Measurements from ENCODE around the gene ACKR2. TPM values are rescaled to one million over a fixed set of nuclear protein-coding genes. Genes with fewer than 3 reads are reported as not detected.

ACKR2 gene
- total RNA-seq, 1 experiment from 2014 or later, result not detected

GRCh38 chr3:42852441-42852840, 43.2 kb downstream of the ACKR2 start:
- H4K5ac ChIP-seq (ENCODE audit: insufficient read length, low read depth, low read length), result no peak overlapping the region
- H4K20me1 ChIP-seq (ENCODE audit: control insufficient read depth, insufficient read depth, insufficient read length), result no peaks in the 10 kb centered on the region
- WGBS (ENCODE audit: extremely low coverage, insufficient read length, low lambda C conversion rate), result no CpG with 5 or more reads among the region's 2 CpGs
- H2BK5ac ChIP-seq (ENCODE audit: insufficient read length, low read length), result no peak overlapping the region
- no peak overlapping the region for H3K14ac ChIP-seq (ENCODE audit: insufficient read depth, low read length)
- H2BK20ac ChIP-seq (ENCODE audit: low read depth, low read length, poor library complexity, severe bottlenecking), result no peak overlapping the region
- Mint-ChIP-seq H3K4me3 (no peak overlapping the region), H3K36me3 (ENCODE audit: insufficient read depth in 1 of 3, low read depth in 3 of 3) (no peaks in the 10 kb centered on the region), H3K4me1 (peaks cover 7 to 8% of the 10 kb centered on the region in 2 experiments), H3K27me3 (ENCODE audit: low read depth) (peaks cover 1% of the 10 kb centered on the region; the same call in 1 of the 2 replicates), H3K9me3 (peaks cover 0 to 3% of the 10 kb centered on the region in 2 experiments; a peak in 1 of 5 replicates), H3K27ac (peak overlapping the region in 1 of 3 experiments; percentile 37; a peak in 1 of 7 replicates)
- H3T11ph ChIP-seq (ENCODE audit: low read length), result no peak overlapping the region
- no peak overlapping the region for H4K91ac ChIP-seq (ENCODE audit: insufficient read length, low read depth, low read length)
- H2AK5ac ChIP-seq (ENCODE audit: insufficient read length, low read length), result no peak overlapping the region
- no peak overlapping the region for H3K27ac ChIP-seq (ENCODE audit: insufficient read length, low read depth, low read length)
- no peak overlapping the region for H2AFZ ChIP-seq (ENCODE audit: low read length)
- no peaks in the 10 kb centered on the region for H3K9me3 ChIP-seq (ENCODE audit: control insufficient read depth, low read depth, low read length)
- H3K9ac ChIP-seq (ENCODE audit: extremely low read depth, insufficient read length, low read length), result no peak overlapping the region
- no peak overlapping the region for H3K23ac ChIP-seq (ENCODE audit: insufficient read length, low read depth, low read length)
- H3K4ac ChIP-seq (ENCODE audit: low read depth, low read length), result no peak overlapping the region
- H3K27me3 ChIP-seq (ENCODE audit: insufficient read depth, low read length), result no peaks in the 10 kb centered on the region
- H2BK120ac ChIP-seq (ENCODE audit: low read depth, low read length, poor library complexity, severe bottlenecking), result no peak overlapping the region
- H3K18ac ChIP-seq (ENCODE audit: insufficient read length, low read depth, low read length), result no peak overlapping the region
- H3K79me2 ChIP-seq (ENCODE audit: insufficient read depth, low read length), result no peaks in the 10 kb centered on the region; the same call in 1 of the 2 replicates
- H3K23me2 ChIP-seq (ENCODE audit: insufficient read length, low read depth, low read length, poor library complexity, severe bottlenecking), result no peaks in the 10 kb centered on the region
- no peak overlapping the region for H3K4me2 ChIP-seq (ENCODE audit: insufficient read depth, insufficient read length, low read length)
- no peaks in the 10 kb centered on the region for H3K79me1 ChIP-seq (ENCODE audit: insufficient read depth, low read depth, low read length, poor library complexity, severe bottlenecking)
- no peak overlapping the region for H2BK12ac ChIP-seq (ENCODE audit: insufficient read length, low read depth, low read length)
- H2BK15ac ChIP-seq (ENCODE audit: low read depth, low read length), result no peak overlapping the region
- no peak overlapping the region for H3K56ac ChIP-seq (ENCODE audit: insufficient read length, low read depth, low read length)
- no peak overlapping the region for H4K8ac ChIP-seq (replicated peaks; ENCODE audit: insufficient read length, low read depth, low read length)
- H3K4me1 ChIP-seq (ENCODE audit: insufficient read depth, low read length), result no peaks in the 10 kb centered on the region
- DNase-seq, result no peak
- no peak for TF ChIP-seq CTCF (conservative IDR thresholded peaks at IDR 0.05)
